Smooth muscle cell (in vitro differentiated cells): ENCODE data around the gene WDFY4. TPM values are rescaled to one million over a fixed set of nuclear protein-coding genes. Genes with fewer than 3 reads are reported as not detected.

Experiments used
- DNase-seq: peaks from one replicate; lab custom pipeline; 2025; ENCODE audit not compliant: unreplicated experiment; lab: John Stamatoyannopoulos, UW
- H2AFZ ChIP-seq: fragments of 200-600 bp; sonication (generic); 2 replicates; pipeline ENCODE4 v1.6.0; 2016; ENCODE audit warnings: antibody characterized with exemption, low read depth, mild to moderate bottlenecking
- H3F3A ChIP-seq: fragments of 200-600 bp; sonication (generic); 2 replicates; pipeline ENCODE4 v1.6.0; 2017; ENCODE audit warnings: antibody characterized with exemption, low read depth
- H3K27ac ChIP-seq: fragments of 200-600 bp; sonication (generic); 2 replicates; pipeline ENCODE4 v1.5.1; 2016; ENCODE audit warnings: low read depth, mild to moderate bottlenecking
- H3K27me3 ChIP-seq: fragments of 200-600 bp; sonication (generic); 2 replicates; pipeline ENCODE4 v1.6.1; 2016; ENCODE audit warnings: low read depth, mild to moderate bottlenecking
- H3K36me3 ChIP-seq: fragments of 200-600 bp; sonication (generic); 2 replicates; pipeline ENCODE4 v1.5.1; 2016; ENCODE audit warnings: low read depth
- H3K4me1 ChIP-seq: fragments of 200-600 bp; sonication (generic); 2 replicates; pipeline ENCODE4 v1.5.1; 2016; ENCODE audit warnings: low read depth
- H3K4me2 ChIP-seq: fragments of 200-600 bp; sonication (generic); 2 replicates; pipeline ENCODE4 v1.6.0; 2016; ENCODE audit warnings: mild to moderate bottlenecking
- H3K4me3 ChIP-seq: fragments of 200-600 bp; sonication (generic); 2 replicates; pipeline ENCODE4 v1.5.1; 2016; ENCODE audit warnings: mild to moderate bottlenecking
- H3K79me2 ChIP-seq: fragments of 200-600 bp; sonication (generic); 2 replicates; pipeline ENCODE4 v1.6.0; 2016; ENCODE audit warnings: low read depth, mild to moderate bottlenecking
- H3K9ac ChIP-seq: fragments of 200-600 bp; sonication (generic); 2 replicates; pipeline ENCODE4 v1.6.0; 2016; ENCODE audit warnings: low read depth
- H3K9me3 ChIP-seq: fragments of 200-600 bp; sonication (generic); replicated peaks from 2 replicates; pipeline ENCODE4 v1.5.1; 2016; ENCODE audit warnings: low read depth
- H4K20me1 ChIP-seq: fragments of 200-600 bp; sonication (generic); 2 replicates; pipeline ENCODE4 v1.6.0; 2016; ENCODE audit warnings: low read depth
- WGBS: methylation state at CpG from one replicate; pipeline ENCODE4 v1.1.7; 2016; ENCODE audit warnings: low lambda C conversion rate; 5-methylcytosine and 5-hydroxymethylcytosine counted together
- polyA plus RNA-seq: library from polyadenylated mRNA; unstranded; fragments of >200 nt; fragmentation: Nextera tagmentation; extraction: Ambion mirVana; gene quantifications from 2 replicates; pipeline ENCODE4 v1.2.1, GENCODE V29; 2016
- total RNA-seq: library from RNA; depleted of rRNA; stranded (reverse); fragments of >200 nt; gene quantifications from 2 replicates; pipeline ENCODE4 v1.2.3, GENCODE V29; 2014
- TF ChIP-seq, protein P1 (sequence below): fragments of 200-600 bp; sonication (generic); IDR thresholded peaks from 2 replicates; pipeline ENCODE4 v1.5.1; 2017; ENCODE audit warnings: borderline replicate concordance, mild to moderate bottlenecking, antibody characterized with exemption; ENCODE audit not compliant: insufficient read depth, poor library complexity, severe bottlenecking

The WDFY4 gene
- total and polyA plus RNA-seq, 2 experiments from 2014 or later: not detected

DNA sequence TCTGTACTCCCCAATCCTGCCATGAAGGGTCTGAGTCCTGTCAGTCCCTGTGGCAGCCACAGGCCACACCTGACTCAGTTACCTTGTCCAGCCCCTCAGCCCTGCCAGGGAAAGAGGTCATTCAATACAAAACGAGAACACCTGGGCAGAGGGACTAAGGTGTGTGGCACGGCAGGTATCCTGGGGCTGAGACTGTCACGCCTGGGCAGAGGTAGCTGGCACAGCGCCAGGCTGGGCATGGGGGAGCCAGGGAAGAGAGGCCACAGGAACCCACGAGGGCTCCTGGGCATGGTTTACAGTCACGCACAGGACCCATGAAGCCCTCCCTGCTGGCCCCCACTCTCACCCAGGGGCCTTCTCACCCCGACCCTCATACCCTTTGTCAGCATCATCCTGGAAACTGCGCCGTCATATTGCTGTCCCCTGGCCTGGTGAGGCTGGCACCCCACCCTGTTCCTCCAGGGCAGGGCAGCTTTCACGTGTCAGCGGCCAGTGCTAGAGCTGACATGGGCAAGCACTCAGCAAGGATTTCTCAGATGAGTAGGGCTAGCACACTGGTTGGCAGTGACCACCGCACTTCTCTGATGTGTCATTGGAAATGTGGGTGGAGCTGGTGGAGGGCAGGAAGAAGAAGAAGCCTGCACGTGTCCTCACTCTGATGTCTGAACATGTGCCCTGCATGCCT is 212.2 kb downstream of the WDFY4 start:
- Histone ChIP-seq H3K4me1 (no peaks in the 10 kb centered on the region), H3K27ac (no peak overlapping the region), H3K4me3 (no peak overlapping the region), H2AFZ (no peak overlapping the region), H3K9ac (no peak overlapping the region), H3K27me3 (no peaks in the 10 kb centered on the region), H3K4me2 (no peak overlapping the region), H3K36me3 (no peaks in the 10 kb centered on the region), H3K79me2 (no peaks in the 10 kb centered on the region), H3F3A (no peaks in the 10 kb centered on the region), H3K9me3 (no peaks in the 10 kb centered on the region), H4K20me1 (no peaks in the 10 kb centered on the region)
- TF ChIP-seq, protein P1, sequence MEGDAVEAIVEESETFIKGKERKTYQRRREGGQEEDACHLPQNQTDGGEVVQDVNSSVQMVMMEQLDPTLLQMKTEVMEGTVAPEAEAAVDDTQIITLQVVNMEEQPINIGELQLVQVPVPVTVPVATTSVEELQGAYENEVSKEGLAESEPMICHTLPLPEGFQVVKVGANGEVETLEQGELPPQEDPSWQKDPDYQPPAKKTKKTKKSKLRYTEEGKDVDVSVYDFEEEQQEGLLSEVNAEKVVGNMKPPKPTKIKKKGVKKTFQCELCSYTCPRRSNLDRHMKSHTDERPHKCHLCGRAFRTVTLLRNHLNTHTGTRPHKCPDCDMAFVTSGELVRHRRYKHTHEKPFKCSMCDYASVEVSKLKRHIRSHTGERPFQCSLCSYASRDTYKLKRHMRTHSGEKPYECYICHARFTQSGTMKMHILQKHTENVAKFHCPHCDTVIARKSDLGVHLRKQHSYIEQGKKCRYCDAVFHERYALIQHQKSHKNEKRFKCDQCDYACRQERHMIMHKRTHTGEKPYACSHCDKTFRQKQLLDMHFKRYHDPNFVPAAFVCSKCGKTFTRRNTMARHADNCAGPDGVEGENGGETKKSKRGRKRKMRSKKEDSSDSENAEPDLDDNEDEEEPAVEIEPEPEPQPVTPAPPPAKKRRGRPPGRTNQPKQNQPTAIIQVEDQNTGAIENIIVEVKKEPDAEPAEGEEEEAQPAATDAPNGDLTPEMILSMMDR: no peak
- no peak for DNase-seq
- WGBS: 89% methylated on average over 13 of the region's 13 CpGs

DNA sequence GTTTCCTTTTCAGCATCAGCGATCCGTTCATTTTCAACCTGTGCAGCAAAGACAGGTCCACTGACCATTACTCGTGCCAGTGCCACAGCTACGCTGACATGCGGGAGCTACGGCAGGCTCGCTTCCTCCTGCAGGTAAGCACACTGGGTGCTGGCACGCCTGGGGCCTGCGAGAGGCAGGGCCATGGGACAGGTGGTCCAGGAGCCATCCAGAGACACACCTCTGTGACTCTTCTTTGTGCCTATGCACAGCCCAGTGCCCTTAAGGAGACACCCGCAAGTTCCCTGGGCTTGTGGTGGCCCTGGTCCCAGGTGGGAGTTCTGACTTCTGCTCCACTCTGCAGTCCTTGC is 212.7 kb downstream of the WDFY4 start:
- TF ChIP-seq, protein P1: no peak
- no peaks in the 10 kb centered on the region for H3K27me3 ChIP-seq
- H3F3A ChIP-seq: no peaks in the 10 kb centered on the region
- H3K4me1 ChIP-seq: no peaks in the 10 kb centered on the region
- no peak overlapping the region for H3K4me3 ChIP-seq
- H3K4me2 ChIP-seq: no peak overlapping the region
- H2AFZ ChIP-seq: no peak overlapping the region
- no peaks in the 10 kb centered on the region for H3K9me3 ChIP-seq
- H3K79me2 ChIP-seq: no peaks in the 10 kb centered on the region
- no peak for DNase-seq
- 96% methylated on average over 10 of the region's 10 CpGs for WGBS
- H3K27ac ChIP-seq: no peak overlapping the region
- no peak overlapping the region for H3K9ac ChIP-seq
- H4K20me1 ChIP-seq: no peaks in the 10 kb centered on the region
- no peaks in the 10 kb centered on the region for H3K36me3 ChIP-seq

DNA sequence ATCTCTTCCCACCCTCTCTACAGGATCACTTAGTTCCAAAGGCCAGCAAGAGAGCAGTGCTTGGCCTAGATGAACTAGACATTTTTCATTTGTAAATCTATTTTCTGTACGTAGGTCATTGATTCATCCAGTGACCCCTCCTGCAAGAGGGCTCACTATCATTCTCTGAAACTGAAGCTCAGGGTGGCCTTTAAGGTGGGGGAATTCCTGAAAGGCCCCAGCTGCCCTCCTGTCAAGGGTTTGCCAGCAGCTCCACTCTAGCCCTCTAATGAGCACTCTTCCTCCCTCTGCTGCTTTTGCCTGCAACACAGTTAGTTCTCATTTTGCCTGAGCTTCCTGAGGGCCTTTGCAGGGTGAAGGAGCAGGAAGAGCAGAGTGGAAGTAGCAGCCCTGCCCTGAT is 213.8 kb downstream of the WDFY4 start:
- Histone ChIP-seq H3K9me3 (no peaks in the 10 kb centered on the region), H3K36me3 (no peaks in the 10 kb centered on the region), H3K27me3 (no peaks in the 10 kb centered on the region), H3K4me1 (no peaks in the 10 kb centered on the region), H3F3A (no peaks in the 10 kb centered on the region), H3K4me3 (no peak overlapping the region), H2AFZ (no peak overlapping the region), H4K20me1 (no peaks in the 10 kb centered on the region), H3K4me2 (no peak overlapping the region), H3K79me2 (no peaks in the 10 kb centered on the region), H3K9ac (no peak overlapping the region), H3K27ac (no peak overlapping the region)
- 100% methylated on average over 1 of the region's 1 CpG for WGBS
- TF ChIP-seq, protein P1: no peak
- no peak for DNase-seq

DNA sequence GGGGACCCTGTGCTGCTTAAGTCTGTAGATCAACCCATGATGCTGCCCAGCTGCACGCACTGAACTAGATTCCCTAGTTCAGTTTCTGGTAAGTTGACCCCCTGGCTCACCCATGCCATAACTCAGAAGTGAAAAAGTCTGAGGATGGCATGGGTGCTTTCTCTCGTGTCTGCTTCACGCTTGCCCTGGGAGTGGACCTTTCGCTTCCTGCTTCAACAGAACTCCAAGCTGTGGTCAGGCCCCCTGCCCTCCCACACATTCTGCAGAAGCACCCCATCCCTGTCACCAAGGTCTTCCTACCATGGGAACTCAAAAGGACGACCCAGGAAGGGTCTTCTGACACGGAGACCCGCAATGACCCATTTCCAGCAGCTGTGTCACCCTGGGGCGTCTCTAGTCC is 215.1 kb downstream of the WDFY4 start:
- no peak overlapping the region for H3K9ac ChIP-seq
- no peak overlapping the region for H3K4me2 ChIP-seq
- no peaks in the 10 kb centered on the region for H4K20me1 ChIP-seq
- WGBS: 83% methylated on average over 8 of the region's 8 CpGs
- TF ChIP-seq, protein P1: no peak
- no peaks in the 10 kb centered on the region for H3F3A ChIP-seq
- no peaks in the 10 kb centered on the region for H3K4me1 ChIP-seq
- no peaks in the 10 kb centered on the region for H3K36me3 ChIP-seq
- H3K27me3 ChIP-seq: no peaks in the 10 kb centered on the region
- H3K27ac ChIP-seq: no peak overlapping the region
- no peak overlapping the region for H2AFZ ChIP-seq
- H3K9me3 ChIP-seq: no peaks in the 10 kb centered on the region
- H3K79me2 ChIP-seq: no peaks in the 10 kb centered on the region
- no peak for DNase-seq
- H3K4me3 ChIP-seq: no peak overlapping the region
